HepG2 (cell line): ENCODE data around the gene GABRB1. TPM values are rescaled to one million over a fixed set of nuclear protein-coding genes. Genes with fewer than 3 reads are reported as not detected.

ENCODE experiments used
- KLF15 ChIP-seq: sonication (generic); formaldehyde crosslinking; IDR thresholded peaks from 2 replicates; pipeline ENCODE4 v1.8.1; 2023; ENCODE audit warnings: borderline replicate concordance, mild to moderate bottlenecking, inconsistent platforms, missing genetic modification reagents, mixed read lengths
- LRRFIP1 ChIP-seq: sonication (generic); formaldehyde crosslinking; conservative IDR thresholded peaks from 2 replicates; pipeline ENCODE4 v1.4.0; 2020; ENCODE audit warnings: missing genetic modification reagents
- ZFP91 ChIP-seq: sonication (generic); formaldehyde crosslinking; IDR thresholded peaks from 2 replicates; pipeline ENCODE4 v1.9.0; 2022; ENCODE audit warnings: missing genetic modification reagents, mild to moderate bottlenecking, borderline replicate concordance
- ZNF124 ChIP-seq: sonication (generic); formaldehyde crosslinking; IDR thresholded peaks from 2 replicates; pipeline ENCODE4 v1.4.0; 2020; ENCODE audit warnings: missing genetic modification reagents
- ZNF253 ChIP-seq: sonication (generic); formaldehyde crosslinking; IDR thresholded peaks from 2 replicates; pipeline ENCODE4 v1.8.0; 2022; ENCODE audit warnings: mild to moderate bottlenecking, missing genetic modification reagents, borderline replicate concordance
- ZNF274 ChIP-seq: sonication (generic); formaldehyde crosslinking; IDR thresholded peaks from 2 replicates; pipeline ENCODE4 v1.5.1; 2020; ENCODE audit warnings: mild to moderate bottlenecking, missing genetic modification reagents
- ZNF646 ChIP-seq: sonication (generic); formaldehyde crosslinking; IDR thresholded peaks from 2 replicates; pipeline ENCODE4 v1.9.0; 2021; ENCODE audit warnings: mild to moderate bottlenecking, missing genetic modification reagents
- polyA plus RNA-seq, 8 experiments: library from polyadenylated mRNA; depleted of rRNA in 3 of 8; stranded (reverse) in 7 of 8; unstranded in 1 of 8; fragments of >200 nt; fragmentation: Illumina TruSeq in 4 of 8; extraction: Trizol in 4 of 8; gene quantifications; 2 replicates each; pipeline versions ENCODE4 v1.2.1 to v1.2.3, GENCODE V29; 2011 to 2016; ENCODE audit warnings: low read depth in 4 of 8, missing spikeins in 1 of 8, mixed read lengths in 1 of 8; ENCODE audit not compliant: insufficient read depth in 1 of 8
- total RNA-seq, 5 experiments: library from RNA; depleted of rRNA; stranded (reverse); fragments of >200 nt; fragmentation: Illumina TruSeq; extraction: Trizol; gene quantifications; 2 replicates each; pipeline ENCODE4 v1.2.3, GENCODE V29; 2016; ENCODE audit warnings: low read depth in 1 of 5

GABRB1 gene
- total and polyA plus RNA-seq, 2 of the 13 experiments (the other 11 are each of a cell fraction or from before 2014, with no cell fraction given), result not detected

DNA sequence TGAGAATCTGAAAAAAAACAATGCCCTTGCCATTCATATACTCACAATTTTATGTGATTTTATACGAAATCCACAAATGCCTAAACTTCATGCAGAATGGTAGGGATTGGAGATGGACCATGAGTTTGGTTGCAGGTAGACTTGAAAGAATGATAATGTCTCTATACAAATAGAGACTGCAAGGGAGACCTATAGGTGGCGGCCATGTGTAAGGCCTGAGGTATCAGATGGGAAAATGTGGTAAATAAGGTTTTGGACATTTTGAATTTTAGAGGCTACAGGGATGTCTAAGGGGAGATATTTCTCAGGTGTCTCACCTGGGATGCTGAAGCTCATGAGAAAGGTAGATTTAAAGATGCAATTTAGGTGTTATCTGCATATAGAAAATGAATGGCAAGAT lies 78.0 kb downstream of the GABRB1 start (continued):
- TF ChIP-seq ZFP91 (CRISPR knock-in tag), result no peak
- TF ChIP-seq ZNF124 (CRISPR knock-in tag), result no peak
- no peak for TF ChIP-seq ZNF253 (CRISPR knock-in tag)
- TF ChIP-seq ZNF646 (CRISPR knock-in tag), result no peak
- no peak for TF ChIP-seq KLF15 (CRISPR knock-in tag)
- TF ChIP-seq LRRFIP1, result no peak
- no peak for TF ChIP-seq ZNF274 (CRISPR knock-in tag)
